CD4-positive, alpha-beta T cell treated with Interleukin-15 for 4 hours (primary cell): ENCODE data around the gene KLF2.

Source experiments
- DNase-seq: peaks from one replicate; pipeline ENCODE4 v3.0.0-alpha.2; 2020; ENCODE audit warnings: low spot score

KLF2 gene

DNA sequence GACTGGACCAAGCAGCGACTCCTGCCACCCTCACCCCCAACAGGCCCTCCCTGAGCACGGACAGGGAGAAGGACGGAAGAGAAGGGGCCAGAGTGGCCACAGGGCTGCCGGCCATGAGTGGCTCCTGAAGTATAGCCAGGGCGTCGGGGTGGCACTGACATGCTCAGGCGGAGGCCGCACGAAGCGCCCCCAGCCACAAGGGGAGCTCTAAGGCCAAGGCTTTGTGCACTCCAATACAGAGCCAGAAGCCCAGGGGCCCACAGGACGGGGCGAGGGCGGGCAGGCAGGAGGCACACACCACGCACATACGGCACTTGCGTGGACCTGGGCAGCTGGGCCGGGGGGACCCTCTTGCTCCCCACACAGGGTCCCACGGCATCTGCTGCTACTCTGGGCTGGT lies 52.0 kb downstream of the KLF2 start:
- no peak for DNase-seq

DNA sequence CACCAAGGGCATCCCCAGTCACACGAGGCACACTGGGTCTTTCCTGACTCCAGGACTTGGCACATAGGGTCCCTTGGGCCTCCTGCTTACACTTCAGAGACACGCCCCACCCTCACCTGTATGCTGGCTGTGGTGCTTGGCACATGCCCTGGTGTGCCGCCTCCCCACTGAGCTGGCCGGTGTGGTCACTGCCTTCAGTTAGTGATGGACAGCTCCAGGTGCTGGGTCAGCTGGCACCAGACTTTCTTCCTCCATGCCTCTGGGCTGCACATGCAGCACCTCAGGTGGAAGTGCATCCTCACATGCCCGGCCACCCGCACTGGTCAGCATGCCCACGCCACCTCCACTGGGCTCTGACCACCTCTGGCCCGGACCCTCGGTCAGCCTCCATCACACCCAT lies 52.9 kb downstream of the KLF2 start:
- no peak for DNase-seq
